ACC112 (cell line): ENCODE measurements around the gene POLR3E.

Source experiments
- H2AFZ ChIP-seq: fragments of 200-600 bp; sonication (generic); one replicate; pipeline ENCODE4 v1.6.0; 2017; ENCODE audit warnings: antibody characterized with exemption, low read length; ENCODE audit not compliant: unreplicated experiment
- H3K27ac ChIP-seq: fragments of 200-600 bp; sonication (generic); 2 replicates; pipeline ENCODE4 v1.5.1; 2014; ENCODE audit warnings: low read depth, mild to moderate bottlenecking, antibody characterized with exemption, low read length, moderate library complexity
- H3K27me3 ChIP-seq: fragments of 200-600 bp; sonication (generic); 2 replicates; pipeline ENCODE4 v1.6.1; 2014; ENCODE audit warnings: mild to moderate bottlenecking, antibody characterized with exemption, low read length, moderate library complexity, mixed read lengths; ENCODE audit not compliant: insufficient read depth
- H3K36me3 ChIP-seq: fragments of 200-600 bp; sonication (generic); 2 replicates; pipeline ENCODE4 v1.6.1; 2016; ENCODE audit warnings: mild to moderate bottlenecking, antibody characterized with exemption, low read length, moderate library complexity, mixed read lengths; ENCODE audit not compliant: insufficient read depth
- H3K4me1 ChIP-seq: fragments of 200-600 bp; sonication (generic); one replicate; pipeline ENCODE4 v1.6.1; 2016; ENCODE audit warnings: low read length, mixed read lengths; ENCODE audit not compliant: insufficient read depth, unreplicated experiment, control insufficient read depth
- H3K4me3 ChIP-seq: fragments of 200-600 bp; sonication (generic); 2 replicates; pipeline ENCODE4 v1.5.1; 2014; ENCODE audit warnings: mild to moderate bottlenecking, low read depth, low read length
- H3K79me2 ChIP-seq: fragments of 200-600 bp; sonication (generic); one replicate; pipeline ENCODE4 v1.6.0; 2016; ENCODE audit warnings: low read length; ENCODE audit not compliant: control insufficient read depth, unreplicated experiment, insufficient read depth

POLR3E gene

GRCh38 chr16:22266546-22266945 lies 30.7 kb upstream of the POLR3E start:
- Histone ChIP-seq H3K79me2 (no peaks in the 10 kb centered on the region), H3K27me3 (no peaks in the 10 kb centered on the region), H3K4me3 (no peak overlapping the region), H2AFZ (no peak overlapping the region), H3K4me1 (peaks cover 5% of the 10 kb centered on the region), H3K36me3 (peaks cover 4% of the 10 kb centered on the region; the same call in 1 of the 2 replicates), H3K27ac (no peak overlapping the region)

- Histone ChIP-seq H3K4me3 (no peak overlapping the region), H3K4me1 (peaks cover under 1% of the 10 kb centered on the region), H3K36me3 (peaks cover 6% of the 10 kb centered on the region; the same call in 1 of the 2 replicates), H3K79me2 (no peaks in the 10 kb centered on the region), H2AFZ (no peak overlapping the region), H3K27me3 (no peaks in the 10 kb centered on the region), H3K27ac (no peak overlapping the region)
Measured at GRCh38 chr16:22267764-22268163, 29.4 kb upstream of the POLR3E start.

- H3K79me2 ChIP-seq: no peaks in the 10 kb centered on the region
- H3K27ac ChIP-seq: no peak overlapping the region
- no peaks in the 10 kb centered on the region for H3K4me1 ChIP-seq
- no peaks in the 10 kb centered on the region for H3K27me3 ChIP-seq
- H3K36me3 ChIP-seq: peaks cover 17% of the 10 kb centered on the region
- no peak overlapping the region for H2AFZ ChIP-seq
- no peak overlapping the region for H3K4me3 ChIP-seq
Measured at GRCh38 chr16:22270525-22270924, 26.7 kb upstream of the POLR3E start.

- peaks cover 17% of the 10 kb centered on the region for H3K36me3 ChIP-seq
- no peak overlapping the region for H2AFZ ChIP-seq
- H3K4me3 ChIP-seq: no peak overlapping the region
- H3K4me1 ChIP-seq: no peaks in the 10 kb centered on the region
- H3K79me2 ChIP-seq: no peaks in the 10 kb centered on the region
- no peak overlapping the region for H3K27ac ChIP-seq
- H3K27me3 ChIP-seq: no peaks in the 10 kb centered on the region
Measured at GRCh38 chr16:22272870-22273650, 24.1 kb upstream of the POLR3E start.

- H3K4me3 ChIP-seq: no peak overlapping the region
- H3K27ac ChIP-seq: no peak overlapping the region
- no peaks in the 10 kb centered on the region for H3K79me2 ChIP-seq
- no peaks in the 10 kb centered on the region for H3K27me3 ChIP-seq
- H3K4me1 ChIP-seq: no peaks in the 10 kb centered on the region
- peaks cover 17% of the 10 kb centered on the region for H3K36me3 ChIP-seq
- H2AFZ ChIP-seq: no peak overlapping the region
Measured at GRCh38 chr16:22274916-22275315, 22.3 kb upstream of the POLR3E start.

GRCh38 chr16:22278441-22279230 lies 18.6 kb upstream of the POLR3E start:
- Histone ChIP-seq H3K4me3 (no peak overlapping the region), H3K79me2 (no peaks in the 10 kb centered on the region), H3K4me1 (no peaks in the 10 kb centered on the region), H3K27me3 (no peaks in the 10 kb centered on the region), H3K36me3 (peaks cover 30% of the 10 kb centered on the region), H2AFZ (no peak overlapping the region), H3K27ac (no peak overlapping the region)

GRCh38 chr16:22282254-22282892 lies 14.8 kb upstream of the POLR3E start:
- no peaks in the 10 kb centered on the region for H3K4me1 ChIP-seq
- H3K36me3 ChIP-seq: peaks cover 27% of the 10 kb centered on the region
- H3K79me2 ChIP-seq: no peaks in the 10 kb centered on the region
- no peaks in the 10 kb centered on the region for H3K27me3 ChIP-seq
- no peak overlapping the region for H2AFZ ChIP-seq
- H3K4me3 ChIP-seq: no peak overlapping the region
- no peak overlapping the region for H3K27ac ChIP-seq

- Histone ChIP-seq H2AFZ (no peak overlapping the region), H3K36me3 (peaks cover 27% of the 10 kb centered on the region), H3K27me3 (no peaks in the 10 kb centered on the region)
Measured at GRCh38 chr16:22284637-22285036, 12.6 kb upstream of the POLR3E start.

GRCh38 chr16:22285080-22285479 lies 12.1 kb upstream of the POLR3E start:
- Histone ChIP-seq H3K4me1 (no peaks in the 10 kb centered on the region), H3K36me3 (peaks cover 27% of the 10 kb centered on the region), H3K79me2 (no peaks in the 10 kb centered on the region), H3K4me3 (no peak overlapping the region), H3K27me3 (no peaks in the 10 kb centered on the region), H2AFZ (no peak overlapping the region), H3K27ac (no peak overlapping the region)

More at GRCh38 chr16:22284637-22285036, 12.6 kb upstream of the POLR3E start:
- Histone ChIP-seq H3K4me3 (no peak overlapping the region), H3K27ac (no peak overlapping the region), H3K4me1 (no peaks in the 10 kb centered on the region), H3K79me2 (no peaks in the 10 kb centered on the region)

- H3K4me3 ChIP-seq: no peak overlapping the region
- H3K4me1 ChIP-seq: peaks cover 2% of the 10 kb centered on the region
- H3K79me2 ChIP-seq: no peaks in the 10 kb centered on the region
- no peaks in the 10 kb centered on the region for H3K36me3 ChIP-seq
- no peak overlapping the region for H3K27ac ChIP-seq
- no peaks in the 10 kb centered on the region for H3K27me3 ChIP-seq
- no peak overlapping the region for H2AFZ ChIP-seq
Measured at GRCh38 chr16:22291020-22291419, 6.2 kb upstream of the POLR3E start.
